Gastrocnemius medialis (tissue), 4 donors: ENCODE measurements around the gene DHX8.

Experiments used
- POLR2A ChIP-seq, 2 donors: fragments of 450-650 bp; IDR thresholded peaks; one replicate each; pipeline ENCODE4 v1.6.1; 2017; ENCODE audit warnings: antibody characterized with exemption in 2 of 2, mild to moderate bottlenecking in 2 of 2, moderate library complexity in 2 of 2
- TF ChIP-seq, protein P1 (sequence below), 5 experiments: fragments of 450-650 bp in 3 of 5; fragments of 200-600 bp in 2 of 5; sonication (generic) in 2 of 5; IDR thresholded peaks in 4 of 5; conservative IDR thresholded peaks in 1 of 5; 1 replicate in 4 of 5; 2 replicates in 1 of 5; pipeline ENCODE4 v1.5.1; 2016 to 2019; ENCODE audit warnings: antibody characterized with exemption in 5 of 5, mild to moderate bottlenecking in 3 of 5, moderate library complexity in 3 of 5

DNA sequence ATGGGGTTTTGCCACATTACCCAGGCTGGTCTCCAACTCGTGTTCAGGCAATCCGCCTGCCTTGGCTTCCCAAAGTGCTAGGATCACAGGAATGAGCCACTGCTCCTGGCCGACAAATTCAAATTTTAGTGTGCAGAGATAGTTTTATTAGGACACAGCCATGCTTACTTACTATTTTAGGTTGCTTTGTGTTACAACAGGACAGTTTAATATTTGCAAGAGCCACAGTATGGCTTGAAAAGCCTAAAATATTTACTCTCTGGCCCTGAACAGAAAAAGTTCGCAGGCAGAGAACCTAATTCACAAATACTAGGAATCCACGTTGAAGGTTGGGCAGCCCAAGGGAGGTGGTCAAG lies 75.0 kb downstream of the DHX8 start:
- no peak for TF ChIP-seq POLR2A (IDR thresholded peaks at IDR 0.05)
- TF ChIP-seq, protein P1, sequence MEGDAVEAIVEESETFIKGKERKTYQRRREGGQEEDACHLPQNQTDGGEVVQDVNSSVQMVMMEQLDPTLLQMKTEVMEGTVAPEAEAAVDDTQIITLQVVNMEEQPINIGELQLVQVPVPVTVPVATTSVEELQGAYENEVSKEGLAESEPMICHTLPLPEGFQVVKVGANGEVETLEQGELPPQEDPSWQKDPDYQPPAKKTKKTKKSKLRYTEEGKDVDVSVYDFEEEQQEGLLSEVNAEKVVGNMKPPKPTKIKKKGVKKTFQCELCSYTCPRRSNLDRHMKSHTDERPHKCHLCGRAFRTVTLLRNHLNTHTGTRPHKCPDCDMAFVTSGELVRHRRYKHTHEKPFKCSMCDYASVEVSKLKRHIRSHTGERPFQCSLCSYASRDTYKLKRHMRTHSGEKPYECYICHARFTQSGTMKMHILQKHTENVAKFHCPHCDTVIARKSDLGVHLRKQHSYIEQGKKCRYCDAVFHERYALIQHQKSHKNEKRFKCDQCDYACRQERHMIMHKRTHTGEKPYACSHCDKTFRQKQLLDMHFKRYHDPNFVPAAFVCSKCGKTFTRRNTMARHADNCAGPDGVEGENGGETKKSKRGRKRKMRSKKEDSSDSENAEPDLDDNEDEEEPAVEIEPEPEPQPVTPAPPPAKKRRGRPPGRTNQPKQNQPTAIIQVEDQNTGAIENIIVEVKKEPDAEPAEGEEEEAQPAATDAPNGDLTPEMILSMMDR (IDR thresholded peaks at IDR 0.05 in 4 of 5, conservative IDR thresholded peaks at IDR 0.05 in 1 of 5) = no peak
